ENCODE results near the gene ITGB3. TPM values are rescaled to one million over a fixed set of nuclear protein-coding genes. Genes with fewer than 3 reads are reported as not detected.
A peak's percentile ranks its signal among the peaks of the same experiment; 100 is the strongest.

ITGB3 gene
- total and polyA plus RNA-seq, 2 of the 8 experiments (the other 6 are each of a cell fraction or from before 2014, with no cell fraction given), result 0.08 to 0.09 TPM

DNA sequence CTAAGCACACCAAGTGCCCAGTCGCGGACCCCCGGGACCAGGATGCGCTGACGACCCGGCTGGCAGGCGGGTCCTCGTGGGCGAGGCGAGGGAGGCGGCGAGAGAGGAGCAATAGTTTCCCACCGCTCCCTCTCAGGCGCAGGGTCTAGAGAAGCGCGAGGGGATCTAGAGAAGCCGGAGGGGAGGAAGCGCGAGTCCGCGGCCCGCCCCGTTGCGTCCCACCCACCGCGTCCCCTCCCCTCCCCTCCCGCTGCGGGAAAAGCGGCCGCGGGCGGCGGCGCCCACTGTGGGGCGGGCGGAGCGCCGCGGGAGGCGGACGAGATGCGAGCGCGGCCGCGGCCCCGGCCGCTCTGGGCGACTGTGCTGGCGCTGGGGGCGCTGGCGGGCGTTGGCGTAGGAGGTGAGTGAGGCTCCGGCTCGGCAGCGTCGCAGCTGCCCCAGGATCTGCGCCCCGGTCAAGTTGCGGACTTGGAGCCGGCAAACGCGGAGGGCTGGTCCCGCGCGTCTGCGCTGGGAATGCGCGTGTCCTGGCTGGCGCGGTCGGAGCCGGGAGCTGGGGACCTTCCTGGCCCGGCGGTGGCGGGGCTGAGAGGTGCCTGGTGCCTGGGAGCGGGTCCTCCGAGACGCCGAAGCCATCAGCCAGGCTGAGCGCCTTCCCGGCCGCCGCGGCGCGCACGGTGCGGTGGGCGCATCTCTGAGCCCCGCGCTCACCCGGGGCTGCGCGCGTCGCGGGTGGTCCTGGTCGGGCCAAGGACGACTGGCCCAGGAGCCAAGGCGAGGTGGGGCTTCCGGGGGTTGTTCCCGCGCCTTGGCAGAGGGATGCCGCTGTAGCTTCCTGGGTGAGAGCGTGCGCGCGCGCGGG lies at the start of gene ITGB3 (continued):
- TF ChIP-seq CEBPB (IDR thresholded peaks at IDR 0.05; ENCODE audit: low read depth, low read length), result no peak
- no peak for TF ChIP-seq SP1 (IDR thresholded peaks at IDR 0.05; ENCODE audit: low read depth, low read length)
- TF ChIP-seq SIX5 (IDR thresholded peaks at IDR 0.05; ENCODE audit: low read depth, low read length), result no peak
- no peak for TF ChIP-seq RNF2 (IDR thresholded peaks at IDR 0.05; ENCODE audit: borderline replicate concordance, low read depth, low read length, missing control alignments, poor library complexity, severe bottlenecking)
- TF ChIP-seq CTBP2 (IDR thresholded peaks at IDR 0.05; ENCODE audit: borderline replicate concordance, insufficient read depth, insufficient read length, low read length), result no peak
- TF ChIP-seq, protein P1, sequence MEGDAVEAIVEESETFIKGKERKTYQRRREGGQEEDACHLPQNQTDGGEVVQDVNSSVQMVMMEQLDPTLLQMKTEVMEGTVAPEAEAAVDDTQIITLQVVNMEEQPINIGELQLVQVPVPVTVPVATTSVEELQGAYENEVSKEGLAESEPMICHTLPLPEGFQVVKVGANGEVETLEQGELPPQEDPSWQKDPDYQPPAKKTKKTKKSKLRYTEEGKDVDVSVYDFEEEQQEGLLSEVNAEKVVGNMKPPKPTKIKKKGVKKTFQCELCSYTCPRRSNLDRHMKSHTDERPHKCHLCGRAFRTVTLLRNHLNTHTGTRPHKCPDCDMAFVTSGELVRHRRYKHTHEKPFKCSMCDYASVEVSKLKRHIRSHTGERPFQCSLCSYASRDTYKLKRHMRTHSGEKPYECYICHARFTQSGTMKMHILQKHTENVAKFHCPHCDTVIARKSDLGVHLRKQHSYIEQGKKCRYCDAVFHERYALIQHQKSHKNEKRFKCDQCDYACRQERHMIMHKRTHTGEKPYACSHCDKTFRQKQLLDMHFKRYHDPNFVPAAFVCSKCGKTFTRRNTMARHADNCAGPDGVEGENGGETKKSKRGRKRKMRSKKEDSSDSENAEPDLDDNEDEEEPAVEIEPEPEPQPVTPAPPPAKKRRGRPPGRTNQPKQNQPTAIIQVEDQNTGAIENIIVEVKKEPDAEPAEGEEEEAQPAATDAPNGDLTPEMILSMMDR (IDR thresholded peaks at IDR 0.05; ENCODE audit: control extremely low read depth in 1 of 3, insufficient read depth in 1 of 3, low read depth in 1 of 3, low read length in 3 of 3), result peak; percentile 51 to 62 (median 52)
- no peak for TF ChIP-seq KDM5A (IDR thresholded peaks at IDR 0.05; ENCODE audit: low read length)
- TF ChIP-seq, protein P2, sequence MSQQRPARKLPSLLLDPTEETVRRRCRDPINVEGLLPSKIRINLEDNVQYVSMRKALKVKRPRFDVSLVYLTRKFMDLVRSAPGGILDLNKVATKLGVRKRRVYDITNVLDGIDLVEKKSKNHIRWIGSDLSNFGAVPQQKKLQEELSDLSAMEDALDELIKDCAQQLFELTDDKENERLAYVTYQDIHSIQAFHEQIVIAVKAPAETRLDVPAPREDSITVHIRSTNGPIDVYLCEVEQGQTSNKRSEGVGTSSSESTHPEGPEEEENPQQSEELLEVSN (IDR thresholded peaks at IDR 0.05), result peak; percentile 74
- no peak for TF ChIP-seq CHD1 (IDR thresholded peaks at IDR 0.05; ENCODE audit: low read depth, low read length)
- TF ChIP-seq POU5F1 (IDR thresholded peaks at IDR 0.05; ENCODE audit: low read depth, low read length), result no peak
- peak in 1 of 2 experiments; percentile 16; a peak in 1 of 4 replicates for TF ChIP-seq HDAC2 (IDR thresholded peaks at IDR 0.05; ENCODE audit: borderline replicate concordance in 1 of 2, low read depth in 2 of 2, low read length in 2 of 2)
- TF ChIP-seq, protein P3, sequence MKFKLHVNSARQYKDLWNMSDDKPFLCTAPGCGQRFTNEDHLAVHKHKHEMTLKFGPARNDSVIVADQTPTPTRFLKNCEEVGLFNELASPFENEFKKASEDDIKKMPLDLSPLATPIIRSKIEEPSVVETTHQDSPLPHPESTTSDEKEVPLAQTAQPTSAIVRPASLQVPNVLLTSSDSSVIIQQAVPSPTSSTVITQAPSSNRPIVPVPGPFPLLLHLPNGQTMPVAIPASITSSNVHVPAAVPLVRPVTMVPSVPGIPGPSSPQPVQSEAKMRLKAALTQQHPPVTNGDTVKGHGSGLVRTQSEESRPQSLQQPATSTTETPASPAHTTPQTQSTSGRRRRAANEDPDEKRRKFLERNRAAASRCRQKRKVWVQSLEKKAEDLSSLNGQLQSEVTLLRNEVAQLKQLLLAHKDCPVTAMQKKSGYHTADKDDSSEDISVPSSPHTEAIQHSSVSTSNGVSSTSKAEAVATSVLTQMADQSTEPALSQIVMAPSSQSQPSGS (IDR thresholded peaks at IDR 0.05; ENCODE audit: low read length), result no peak
- no peak for TF ChIP-seq PHF8 (conservative IDR thresholded peaks at IDR 0.05; ENCODE audit: low read depth, low read length)
- TF ChIP-seq TAF1 (IDR thresholded peaks at IDR 0.05; ENCODE audit: low read depth, low read length), result no peak
- TF ChIP-seq JUN (IDR thresholded peaks at IDR 0.05; ENCODE audit: low read depth, low read length), result no peak
- no peak for TF ChIP-seq SIRT6 (IDR thresholded peaks at IDR 0.05; ENCODE audit: low read length)
- no peak for TF ChIP-seq SIN3A (conservative IDR thresholded peaks at IDR 0.05 in 1 of 2, IDR thresholded peaks at IDR 0.05 in 1 of 2; ENCODE audit: low read depth in 1 of 2, low read length in 2 of 2)
- TF ChIP-seq GABPA (IDR thresholded peaks at IDR 0.05; ENCODE audit: borderline replicate concordance, insufficient read depth, low read length), result peak; percentile 77; the same call in 1 of the 2 replicates
